Measurements from ENCODE around the gene SLC7A8. TPM values are rescaled to one million over a fixed set of nuclear protein-coding genes. Genes with fewer than 3 reads are reported as not detected.

SLC7A8 gene
- total RNA-seq, 1 experiment from 2014 or later = 77.9 TPM

DNA sequence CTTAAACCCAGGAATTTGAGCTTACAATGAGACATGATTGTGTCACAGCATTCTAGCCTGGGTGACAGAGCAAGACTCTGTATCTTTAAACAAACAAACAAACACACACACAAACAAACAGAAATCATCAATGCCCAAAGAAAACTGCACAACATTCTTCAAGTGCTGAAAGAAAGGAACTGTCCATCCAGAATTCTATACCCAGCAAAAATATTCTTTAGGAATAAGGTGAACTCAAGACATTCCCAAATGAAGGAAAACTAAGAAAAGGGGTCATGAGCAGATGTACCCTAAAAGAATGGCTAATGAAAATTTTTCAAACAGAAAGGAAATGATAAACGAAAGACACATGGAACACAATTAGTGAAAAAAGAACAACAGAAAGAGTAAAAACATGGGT is 32.0 kb upstream of the SLC7A8 start:
- Histone ChIP-seq H4K5ac (ENCODE audit: insufficient read length, low read depth, low read length) (no peak overlapping the region), H3K79me2 (ENCODE audit: insufficient read depth, low read length) (no peaks in the 10 kb centered on the region), H3K9me3 (ENCODE audit: control insufficient read depth, low read depth, low read length) (no peaks in the 10 kb centered on the region), H4K91ac (ENCODE audit: insufficient read length, low read depth, low read length) (no peak overlapping the region), H4K20me1 (ENCODE audit: control insufficient read depth, insufficient read depth, insufficient read length) (no peaks in the 10 kb centered on the region), H3K27ac (ENCODE audit: insufficient read length, low read depth, low read length) (no peak overlapping the region), H2AFZ (ENCODE audit: low read length) (no peak overlapping the region), H3K23ac (ENCODE audit: insufficient read length, low read depth, low read length) (no peak overlapping the region), H2BK15ac (ENCODE audit: low read depth, low read length) (no peak overlapping the region), H2BK120ac (ENCODE audit: low read depth, low read length, poor library complexity, severe bottlenecking) (no peak overlapping the region), H2BK12ac (ENCODE audit: insufficient read length, low read depth, low read length) (no peak overlapping the region), H4K8ac (replicated peaks; ENCODE audit: insufficient read length, low read depth, low read length) (no peak overlapping the region), H3K79me1 (ENCODE audit: insufficient read depth, low read depth, low read length, poor library complexity, severe bottlenecking) (no peaks in the 10 kb centered on the region), H3K23me2 (ENCODE audit: insufficient read length, low read depth, low read length, poor library complexity, severe bottlenecking) (no peaks in the 10 kb centered on the region), H3K56ac (ENCODE audit: insufficient read length, low read depth, low read length) (no peak overlapping the region), H3K4me2 (ENCODE audit: insufficient read depth, insufficient read length, low read length) (no peak overlapping the region), H3K14ac (ENCODE audit: insufficient read depth, low read length) (no peak overlapping the region), H3K9ac (ENCODE audit: extremely low read depth, insufficient read length, low read length) (no peak overlapping the region), H3K18ac (ENCODE audit: insufficient read length, low read depth, low read length) (no peak overlapping the region), H2BK20ac (ENCODE audit: low read depth, low read length, poor library complexity, severe bottlenecking) (no peak overlapping the region), H3K27me3 (ENCODE audit: insufficient read depth, low read length) (no peaks in the 10 kb centered on the region), H2BK5ac (ENCODE audit: insufficient read length, low read length) (no peak overlapping the region), H3T11ph (ENCODE audit: low read length) (no peak overlapping the region), H3K4me1 (ENCODE audit: insufficient read depth, low read length) (no peaks in the 10 kb centered on the region; the same call in 1 of the 2 replicates), H2AK5ac (ENCODE audit: insufficient read length, low read length) (no peak overlapping the region), H3K4ac (ENCODE audit: low read depth, low read length) (no peak overlapping the region)
- H3K4me3 Mint-ChIP-seq = no peak overlapping the region
- H3K4me1 Mint-ChIP-seq = peaks cover 12 to 21% of the 10 kb centered on the region in 2 experiments
- H3K9me3 Mint-ChIP-seq = peaks cover 7 to 13% of the 10 kb centered on the region in 2 experiments
- no peak for DNase-seq
- H3K27ac Mint-ChIP-seq = no peak overlapping the region
- TF ChIP-seq CTCF (conservative IDR thresholded peaks at IDR 0.05) = no peak
- peaks cover 3% of the 10 kb centered on the region; the same call in 1 of the 2 replicates for H3K27me3 Mint-ChIP-seq (ENCODE audit: low read depth)
- WGBS (ENCODE audit: extremely low coverage, insufficient read length, low lambda C conversion rate) = no CpG with 5 or more reads among the region's 1 CpG
- peaks cover 8 to 13% (median 9%) of the 10 kb centered on the region in 3 experiments; a peak in 6 of 7 replicates for H3K36me3 Mint-ChIP-seq (ENCODE audit: insufficient read depth in 1 of 3, low read depth in 3 of 3)

Data from H9 (cell line).